H9 (cell line): ENCODE results near the gene FOXJ3. TPM values are rescaled to one million over a fixed set of nuclear protein-coding genes. Genes with fewer than 3 reads are reported as not detected.

Experiments
- DNase-seq: peaks from one replicate; pipeline ENCODE4 v3.0.0-alpha.2; 2017
- H2AFZ ChIP-seq: one replicate; pipeline ENCODE4 v1.6.1; 2013; ENCODE audit warnings: mild to moderate bottlenecking, low read length, control low read depth, moderate library complexity
- H2AK5ac ChIP-seq: 2 replicates; pipeline ENCODE4 v1.6.1; 2013; ENCODE audit warnings: low read length, control low read depth, mixed read lengths; ENCODE audit not compliant: insufficient read length
- H2BK120ac ChIP-seq: one replicate; pipeline ENCODE4 v1.6.1; 2013; ENCODE audit warnings: low read depth, mild to moderate bottlenecking, low read length, control low read depth, inconsistent platforms; ENCODE audit not compliant: poor library complexity, severe bottlenecking
- H2BK12ac ChIP-seq: 2 replicates; pipeline ENCODE4 v1.6.1; 2013; ENCODE audit warnings: low read length, control low read depth, mixed read lengths, low read depth; ENCODE audit not compliant: insufficient read length
- H2BK15ac ChIP-seq: 2 replicates; pipeline ENCODE4 v1.6.1; 2013; ENCODE audit warnings: low read depth, low read length, control low read depth
- H2BK20ac ChIP-seq: one replicate; pipeline ENCODE4 v1.6.1; 2013; ENCODE audit warnings: low read depth, mild to moderate bottlenecking, low read length, control low read depth, inconsistent platforms; ENCODE audit not compliant: poor library complexity, severe bottlenecking
- H2BK5ac ChIP-seq: 2 replicates; pipeline ENCODE4 v1.6.1; 2013; ENCODE audit warnings: low read length, control low read depth, mixed read lengths; ENCODE audit not compliant: insufficient read length
- H3K14ac ChIP-seq: 2 replicates; pipeline ENCODE4 v1.6.1; 2013; ENCODE audit warnings: low read length, control low read depth; ENCODE audit not compliant: insufficient read depth
- H3K18ac ChIP-seq: 2 replicates; pipeline ENCODE4 v1.6.1; 2013; ENCODE audit warnings: low read depth, mild to moderate bottlenecking, mixed read lengths, low read length, control low read depth; ENCODE audit not compliant: insufficient read length
- H3K23ac ChIP-seq: 2 replicates; pipeline ENCODE4 v1.6.1; 2013; ENCODE audit warnings: low read length, control low read depth, mixed read lengths, low read depth; ENCODE audit not compliant: insufficient read length
- H3K23me2 ChIP-seq: 2 replicates; pipeline ENCODE4 v1.6.1; 2013; ENCODE audit warnings: low read depth, mild to moderate bottlenecking, mixed read lengths, low read length, control low read depth; ENCODE audit not compliant: insufficient read length, poor library complexity, severe bottlenecking
- H3K27ac ChIP-seq: 2 replicates; pipeline ENCODE4 v1.5.1; 2013; ENCODE audit warnings: low read length, control low read depth, mixed read lengths, low read depth; ENCODE audit not compliant: insufficient read length
- H3K27me3 ChIP-seq: 2 replicates; pipeline ENCODE4 v1.6.1; 2013; ENCODE audit warnings: low read length, control low read depth, inconsistent platforms; ENCODE audit not compliant: insufficient read depth
- H3K4ac ChIP-seq: 2 replicates; pipeline ENCODE4 v1.6.1; 2013; ENCODE audit warnings: low read depth, mild to moderate bottlenecking, control low read depth, inconsistent platforms, low read length, moderate library complexity
- H3K4me1 ChIP-seq: 2 replicates; pipeline ENCODE4 v1.6.1; 2013; ENCODE audit warnings: low read length, control low read depth, inconsistent platforms; ENCODE audit not compliant: insufficient read depth
- H3K4me2 ChIP-seq: 2 replicates; pipeline ENCODE4 v1.6.1; 2013; ENCODE audit warnings: low read length, control low read depth, mixed read lengths; ENCODE audit not compliant: insufficient read length, insufficient read depth
- H3K56ac ChIP-seq: 2 replicates; pipeline ENCODE4 v1.6.1; 2013; ENCODE audit warnings: low read depth, mild to moderate bottlenecking, mixed read lengths, low read length, control low read depth; ENCODE audit not compliant: insufficient read length
- H3K79me1 ChIP-seq: 2 replicates; pipeline ENCODE4 v1.6.1; 2013; ENCODE audit warnings: low read depth, mild to moderate bottlenecking, moderate library complexity, low read length, control low read depth, inconsistent platforms; ENCODE audit not compliant: insufficient read depth, poor library complexity, severe bottlenecking
- H3K79me2 ChIP-seq: 2 replicates; pipeline ENCODE4 v1.6.1; 2013; ENCODE audit warnings: low read length, control low read depth, inconsistent platforms; ENCODE audit not compliant: insufficient read depth
- H3K9ac ChIP-seq: 2 replicates; pipeline ENCODE4 v1.6.1; 2013; ENCODE audit warnings: low read length, control low read depth, mixed read lengths; ENCODE audit not compliant: insufficient read length; ENCODE audit errors: extremely low read depth
- H3K9me3 ChIP-seq: one replicate; pipeline ENCODE4 v1.6.1; 2013; ENCODE audit warnings: low read depth, low read length, inconsistent platforms; ENCODE audit not compliant: control insufficient read depth
- H3T11ph ChIP-seq: one replicate; pipeline ENCODE4 v1.6.1; 2013; ENCODE audit warnings: mild to moderate bottlenecking, low read length, control low read depth, inconsistent platforms
- H4K20me1 ChIP-seq: one replicate; pipeline ENCODE4 v1.6.1; 2013; ENCODE audit not compliant: control insufficient read depth, insufficient read length, insufficient read depth
- H4K5ac ChIP-seq: 2 replicates; pipeline ENCODE4 v1.6.1; 2013; ENCODE audit warnings: low read depth, mild to moderate bottlenecking, mixed read lengths, low read length, control low read depth; ENCODE audit not compliant: insufficient read length
- H4K8ac ChIP-seq: replicated peaks from 2 replicates; pipeline ENCODE4 v1.6.1; 2013; ENCODE audit warnings: low read length, control low read depth, mixed read lengths, low read depth; ENCODE audit not compliant: insufficient read length
- H4K91ac ChIP-seq: 2 replicates; pipeline ENCODE4 v1.6.1; 2013; ENCODE audit warnings: low read depth, mild to moderate bottlenecking, moderate library complexity, mixed read lengths, low read length, control low read depth; ENCODE audit not compliant: insufficient read length
- H3K27ac Mint-ChIP-seq, 3 experiments: 2 replicates in 2 of 3; 3 replicates in 1 of 3; pipeline ENCODE4 v1.8.0; 2020 to 2021; ENCODE audit warnings: mixed read lengths in 3 of 3, mild to moderate bottlenecking in 1 of 3, moderate library complexity in 1 of 3
- H3K27me3 Mint-ChIP-seq: 2 replicates; pipeline ENCODE4 v1.8.0; 2021; ENCODE audit warnings: low read depth, mild to moderate bottlenecking, moderate library complexity, mixed read lengths
- H3K36me3 Mint-ChIP-seq, 3 experiments: 2 replicates in 2 of 3; 3 replicates in 1 of 3; pipeline ENCODE4 v1.8.0; 2020 to 2021; ENCODE audit warnings: low read depth in 3 of 3, mixed read lengths in 3 of 3; ENCODE audit not compliant: insufficient read depth in 1 of 3
- H3K4me1 Mint-ChIP-seq, 2 experiments: 2 replicates each; pipeline ENCODE4 v1.8.0; 2020; ENCODE audit warnings: mixed read lengths in 2 of 2
- H3K4me3 Mint-ChIP-seq, 2 experiments: 2 replicates in 1 of 2; 3 replicates in 1 of 2; pipeline ENCODE4 v1.8.0; 2020 to 2021; ENCODE audit warnings: mild to moderate bottlenecking in 2 of 2, mixed read lengths in 2 of 2, moderate library complexity in 1 of 2
- H3K9me3 Mint-ChIP-seq, 2 experiments: 2 replicates in 1 of 2; 3 replicates in 1 of 2; pipeline ENCODE4 v1.8.0; 2020; ENCODE audit warnings: mild to moderate bottlenecking in 2 of 2, mixed read lengths in 2 of 2, moderate library complexity in 1 of 2
- WGBS: extraction: QIAGEN DNeasy Blood & Tissue Kit; methylation state at CpG from one replicate; pipeline ENCODE4 v1.1.7; 2013; ENCODE audit warnings: missing lambda C conversion rate, low lambda C conversion rate, mixed read lengths; ENCODE audit not compliant: insufficient read length; ENCODE audit errors: extremely low coverage; 5-methylcytosine and 5-hydroxymethylcytosine counted together
- total RNA-seq: library from RNA; stranded (reverse); gene quantifications from 2 replicates; pipeline ENCODE4 v1.2.1, GENCODE V29; 2021
- TF ChIP-seq, protein P1 (sequence below): fragments of 200-600 bp; sonication (generic); conservative IDR thresholded peaks from 3 replicates; pipeline ENCODE4 v1.8.0; 2021; ENCODE audit warnings: antibody characterized with exemption, mild to moderate bottlenecking

FOXJ3 gene
- total RNA-seq, 1 experiment from 2014 or later = 49.9 TPM

DNA sequence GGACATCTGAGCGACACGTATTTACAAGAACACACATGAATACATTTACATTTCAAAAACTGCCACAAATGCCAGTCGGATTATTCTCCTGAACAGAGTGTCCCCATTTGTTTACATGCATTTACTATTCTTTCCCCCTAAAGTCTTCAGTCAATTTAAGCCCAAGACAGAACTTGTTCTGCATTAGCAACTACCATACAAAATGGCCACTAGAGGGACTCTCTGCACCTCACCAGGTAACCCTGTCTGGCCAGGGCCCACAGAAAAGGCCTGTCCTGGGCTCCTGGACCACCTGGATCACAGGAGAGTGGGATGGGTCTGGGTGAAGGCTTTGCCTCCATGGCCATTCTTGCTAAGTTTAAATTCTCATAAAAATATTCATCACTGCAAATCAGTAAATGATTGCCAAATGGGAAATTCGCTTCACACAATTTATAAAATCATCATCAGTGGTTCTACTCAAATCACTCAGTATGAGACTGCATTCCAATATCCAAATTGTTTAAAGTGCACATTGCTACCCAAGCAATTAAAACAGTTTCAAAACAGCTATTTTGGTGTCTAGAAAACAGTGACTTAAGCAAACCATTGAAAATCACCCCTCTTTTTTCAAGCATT, 158.0 kb downstream of the FOXJ3 start:
- Histone ChIP-seq H3K56ac (no peak overlapping the region), H3K27me3 (no peaks in the 10 kb centered on the region), H4K91ac (no peak overlapping the region), H3K4ac (no peak overlapping the region), H3K18ac (no peak overlapping the region), H2AK5ac (no peak overlapping the region), H3K4me2 (no peak overlapping the region), H3K79me1 (no peaks in the 10 kb centered on the region), H2BK15ac (no peak overlapping the region), H3K9ac (no peak overlapping the region), H3T11ph (no peak overlapping the region), H2BK120ac (no peak overlapping the region), H2BK5ac (no peak overlapping the region), H4K5ac (no peak overlapping the region), H2BK20ac (no peak overlapping the region), H3K4me1 (no peaks in the 10 kb centered on the region), H4K8ac (no peak overlapping the region), H3K79me2 (no peaks in the 10 kb centered on the region), H4K20me1 (no peaks in the 10 kb centered on the region), H3K14ac (no peak overlapping the region), H3K23me2 (no peaks in the 10 kb centered on the region), H3K23ac (no peak overlapping the region), H3K27ac (no peak overlapping the region), H2AFZ (no peak overlapping the region), H2BK12ac (no peak overlapping the region), H3K9me3 (no peaks in the 10 kb centered on the region)
- peak; percentile 71 for DNase-seq
- H3K4me3 Mint-ChIP-seq = no peak overlapping the region
- peaks cover 2 to 22% (median 5%) of the 10 kb centered on the region in 3 experiments; a peak in 6 of 7 replicates for H3K36me3 Mint-ChIP-seq
- TF ChIP-seq, protein P1, sequence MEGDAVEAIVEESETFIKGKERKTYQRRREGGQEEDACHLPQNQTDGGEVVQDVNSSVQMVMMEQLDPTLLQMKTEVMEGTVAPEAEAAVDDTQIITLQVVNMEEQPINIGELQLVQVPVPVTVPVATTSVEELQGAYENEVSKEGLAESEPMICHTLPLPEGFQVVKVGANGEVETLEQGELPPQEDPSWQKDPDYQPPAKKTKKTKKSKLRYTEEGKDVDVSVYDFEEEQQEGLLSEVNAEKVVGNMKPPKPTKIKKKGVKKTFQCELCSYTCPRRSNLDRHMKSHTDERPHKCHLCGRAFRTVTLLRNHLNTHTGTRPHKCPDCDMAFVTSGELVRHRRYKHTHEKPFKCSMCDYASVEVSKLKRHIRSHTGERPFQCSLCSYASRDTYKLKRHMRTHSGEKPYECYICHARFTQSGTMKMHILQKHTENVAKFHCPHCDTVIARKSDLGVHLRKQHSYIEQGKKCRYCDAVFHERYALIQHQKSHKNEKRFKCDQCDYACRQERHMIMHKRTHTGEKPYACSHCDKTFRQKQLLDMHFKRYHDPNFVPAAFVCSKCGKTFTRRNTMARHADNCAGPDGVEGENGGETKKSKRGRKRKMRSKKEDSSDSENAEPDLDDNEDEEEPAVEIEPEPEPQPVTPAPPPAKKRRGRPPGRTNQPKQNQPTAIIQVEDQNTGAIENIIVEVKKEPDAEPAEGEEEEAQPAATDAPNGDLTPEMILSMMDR = peak; percentile 89
- peaks cover 4 to 6% of the 10 kb centered on the region in 2 experiments for H3K4me1 Mint-ChIP-seq
- H3K27ac Mint-ChIP-seq = no peak overlapping the region; a peak in 1 of 7 replicates
- no CpG with 5 or more reads among the region's 4 CpGs for WGBS
- H3K9me3 Mint-ChIP-seq = no peaks in the 10 kb centered on the region
- no peaks in the 10 kb centered on the region for H3K27me3 Mint-ChIP-seq
